Endothelial cell of umbilical vein (primary cell): ENCODE data around the gene DDX10. TPM values are rescaled to one million over a fixed set of nuclear protein-coding genes. Genes with fewer than 3 reads are reported as not detected.

Experiments
- BruUV-seq: library from RNA; stranded (reverse); fragments of 400-500 nt; replicated peaks from 2 replicates; lab custom pipeline; 2021; lab: Mats Ljungman, UMichigan
- CTCF ChIA-PET: fragments of 300-600, 350-600 bp; sonication (Branson Sonifier 250); formaldehyde crosslinking; loops from one replicate; lab custom pipeline; 2021; ENCODE audit warnings: antibody characterized with exemption, inconsistent platforms; lab: Charles Lee
- POLR2A ChIA-PET: fragments of 300-600, 350-600 bp; sonication (Branson Sonifier 250); formaldehyde crosslinking; loops from one replicate; lab custom pipeline; 2021; ENCODE audit warnings: antibody characterized with exemption, inconsistent platforms; lab: Charles Lee
- DNase-seq: peaks from one replicate; pipeline ENCODE4 v3.0.0-alpha.2; 2011; ENCODE audit warnings: low read depth, low spot score
- FAIRE-seq: peaks from 2 replicates; lab custom pipeline; 2011; peaks lifted over from hg19 to GRCh38; lab: Jason Lieb, UNC
- H2AFZ ChIP-seq: 2 replicates; pipeline ENCODE4 v1.6.0; 2012; ENCODE audit warnings: low read depth, low read length, control low read depth, inconsistent platforms
- H3K27ac ChIP-seq: 2 replicates; pipeline ENCODE4 v1.5.1; 2011; ENCODE audit warnings: low read depth, mild to moderate bottlenecking, control low read depth, low read length, moderate library complexity; ENCODE audit not compliant: insufficient read depth
- H3K27me3 ChIP-seq, 2 experiments: 2 replicates each; pipeline versions ENCODE4 v1.6.0 to v1.6.1; 2011; ENCODE audit warnings: low read length in 2 of 2, mixed read lengths in 1 of 2; ENCODE audit not compliant: control insufficient read depth in 2 of 2, insufficient read depth in 2 of 2
- H3K36me3 ChIP-seq, 2 experiments: 2 replicates in 1 of 2; 3 replicates in 1 of 2; pipeline ENCODE4 v1.5.1; 2011; ENCODE audit warnings: low read length in 2 of 2, mild to moderate bottlenecking in 1 of 2, moderate library complexity in 1 of 2; ENCODE audit not compliant: control insufficient read depth in 2 of 2, insufficient read depth in 2 of 2; ENCODE audit errors: extremely low read depth in 1 of 2
- H3K4me1 ChIP-seq: 3 replicates; pipeline ENCODE4 v1.5.1; 2011; ENCODE audit warnings: mild to moderate bottlenecking, low read length; ENCODE audit not compliant: control insufficient read depth, insufficient read depth; ENCODE audit errors: extremely low read depth
- H3K4me2 ChIP-seq: 2 replicates; pipeline ENCODE4 v1.6.1; 2011; ENCODE audit warnings: low read length, control low read depth, mixed read lengths; ENCODE audit not compliant: insufficient read depth
- H3K4me3 ChIP-seq, 3 experiments: fragments of 200-600 bp in 1 of 3; sonication (generic), shearing (Covaris generic) in 1 of 3; replicated peaks in 1 of 3; 2 replicates each; pipeline ENCODE4 v1.5.1; 2011 to 2016; ENCODE audit warnings: control low read depth in 3 of 3, low read length in 3 of 3, mild to moderate bottlenecking in 2 of 3, inconsistent platforms in 1 of 3, low read depth in 1 of 3, moderate library complexity in 1 of 3; ENCODE audit not compliant: insufficient read depth in 1 of 3
- H3K79me2 ChIP-seq: 2 replicates; pipeline ENCODE4 v1.6.0; 2012; ENCODE audit warnings: low read length, inconsistent platforms; ENCODE audit not compliant: control insufficient read depth, insufficient read depth
- H3K9ac ChIP-seq: replicated peaks from 2 replicates; pipeline ENCODE3; 2011; ENCODE audit warnings: low read length, control low read depth; ENCODE audit not compliant: insufficient read depth; ENCODE audit errors: extremely low read depth
- H3K9me1 ChIP-seq: replicated peaks from 3 replicates; pipeline ENCODE4 v1.6.0; 2011; ENCODE audit warnings: mild to moderate bottlenecking, low read length; ENCODE audit not compliant: control insufficient read depth, insufficient read depth; ENCODE audit errors: extremely low read depth
- H3K9me3 ChIP-seq: replicated peaks from 2 replicates; pipeline ENCODE4 v1.5.1; 2012; ENCODE audit warnings: low read length, inconsistent platforms; ENCODE audit not compliant: control insufficient read depth, insufficient read depth
- H4K20me1 ChIP-seq: replicated peaks from 2 replicates; pipeline ENCODE3; 2011; ENCODE audit warnings: mild to moderate bottlenecking, low read length; ENCODE audit not compliant: control insufficient read depth, insufficient read depth; ENCODE audit errors: extremely low read depth
- EZH2 ChIP-seq: IDR thresholded peaks from 2 replicates; pipeline ENCODE4 v1.6.1; 2012; ENCODE audit warnings: borderline replicate concordance, low read depth, mild to moderate bottlenecking, moderate library complexity, low read length, inconsistent platforms; ENCODE audit not compliant: severe bottlenecking
- FOS ChIP-seq: IDR thresholded peaks from 2 replicates; pipeline ENCODE4 v1.6.1; 2011; ENCODE audit warnings: mild to moderate bottlenecking, low read length, moderate library complexity, borderline replicate concordance; ENCODE audit not compliant: insufficient read depth
- GATA2 ChIP-seq: IDR thresholded peaks from 2 replicates; pipeline ENCODE4 v1.7.0; 2011; ENCODE audit warnings: low read depth, mild to moderate bottlenecking, moderate library complexity, mixed read lengths, low read length; ENCODE audit not compliant: insufficient read length, insufficient read depth
- JUN ChIP-seq: IDR thresholded peaks from 2 replicates; pipeline ENCODE4 v1.6.1; 2011; ENCODE audit warnings: borderline replicate concordance, low read depth; ENCODE audit not compliant: insufficient read length, insufficient read depth
- MYC ChIP-seq: IDR thresholded peaks from one replicate; pipeline ENCODE4 v1.6.1; 2011; ENCODE audit warnings: mild to moderate bottlenecking, low read depth, low read length
- POLR2A ChIP-seq: IDR thresholded peaks from 2 replicates; pipeline ENCODE4 v1.6.1; 2012; ENCODE audit warnings: low read depth, mild to moderate bottlenecking, control low read depth, low read length
- POLR2AphosphoS5 ChIP-seq: IDR thresholded peaks from 2 replicates; pipeline ENCODE4 v1.6.1; 2012; ENCODE audit warnings: low read depth, mild to moderate bottlenecking, control low read depth, low read length, moderate library complexity; ENCODE audit not compliant: insufficient read depth
- dilution Hi-C: fragments of 300-500 bp; cut with MboI; formaldehyde crosslinking; loops from one replicate; pipeline ENCODE4 v1.15.0; 2019; ENCODE audit warnings: low sequenced_read_pairs; ENCODE audit not compliant: extremely low pct_ligation_motif_present
- intact Hi-C: fragments of 100-400 bp; cut with micrococcal nuclease; formaldehyde crosslinking; loops from one replicate; pipeline ENCODE4 v1.10.0; 2022
- polyA plus RNA-seq, 4 experiments: library from polyadenylated mRNA; depleted of rRNA in 3 of 4; stranded (reverse) in 3 of 4; unstranded in 1 of 4; fragments of >200 nt; gene quantifications; 2 replicates each; pipeline versions ENCODE4 v1.2.1 to v1.2.3, GENCODE V29; 2011 to 2012; ENCODE audit warnings: missing spikeins in 1 of 4
- total RNA-seq: library from RNA; stranded (reverse); gene quantifications from 2 replicates; pipeline ENCODE4 v1.2.3, GENCODE V29; 2021
- TF ChIP-seq, protein P1 (sequence below): IDR thresholded peaks from 2 replicates; pipeline ENCODE4 v1.6.1; 2011; ENCODE audit not compliant: insufficient read depth, insufficient read length
- TF ChIP-seq, protein P2 (sequence below), 2 donors: IDR thresholded peaks; 1 replicate in 1 of 2; 2 replicates in 1 of 2; pipeline ENCODE4 v1.5.1; 2011; ENCODE audit warnings: low read length in 2 of 2, mild to moderate bottlenecking in 2 of 2, moderate library complexity in 2 of 2, control low read depth in 1 of 2, inconsistent platforms in 1 of 2, low read depth in 1 of 2; ENCODE audit not compliant: insufficient read depth in 1 of 2; ENCODE audit errors: extremely low read depth in 1 of 2

The DDX10 gene
- total and polyA plus RNA-seq, 2 donors (not counting 3 experiments of a cell fraction or from before 2014, with no cell fraction given) = 29.8 to 35.2 TPM

DNA sequence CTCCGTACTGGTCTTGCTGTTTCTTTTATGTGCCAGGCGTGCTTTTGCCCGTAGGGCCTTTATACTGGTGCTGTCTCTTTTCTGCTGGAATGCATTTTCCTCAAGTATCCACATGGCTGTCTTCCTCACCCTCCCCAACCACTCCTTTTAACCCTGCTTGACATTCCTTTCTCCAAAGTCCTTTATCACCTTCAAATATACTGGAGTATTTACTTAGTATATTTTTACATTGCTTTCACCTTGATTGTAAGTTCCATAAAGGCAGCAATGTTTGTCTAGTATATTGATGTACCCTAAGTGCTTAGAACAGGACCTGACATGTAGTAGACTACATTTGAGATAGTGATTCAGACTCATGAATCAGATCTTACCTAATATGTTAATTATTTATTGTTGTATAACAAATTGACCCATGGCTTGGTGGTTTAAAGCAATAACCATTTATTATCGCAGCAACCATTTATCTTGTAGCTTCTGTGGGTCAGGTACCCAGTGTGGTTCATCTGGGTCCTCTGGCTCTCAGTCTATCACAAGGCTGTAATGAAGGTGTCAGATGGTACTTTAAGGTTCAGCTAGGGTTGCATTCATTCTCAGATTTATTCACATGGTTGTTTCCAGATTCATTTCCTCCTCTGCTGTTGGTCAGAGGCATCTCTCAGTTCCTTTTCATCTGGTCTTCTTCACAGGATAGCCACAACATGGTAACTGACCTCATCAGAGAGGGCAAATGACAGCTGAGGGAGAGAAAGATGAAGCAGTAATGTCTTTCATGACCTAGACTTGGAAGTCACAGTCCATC is 34.2 kb downstream of the DDX10 start:
- no TSS peak for BruUV-seq
- Histone ChIP-seq H3K4me2 (no peak overlapping the region), H3K9me3 (no peaks in the 10 kb centered on the region), H3K4me1 (no peaks in the 10 kb centered on the region), H3K36me3 (peaks cover 0 to 3% of the 10 kb centered on the region in 2 experiments), H3K9ac (no peak overlapping the region), H3K9me1 (no peaks in the 10 kb centered on the region), H3K79me2 (no peaks in the 10 kb centered on the region), H3K27ac (no peak overlapping the region), H3K4me3 (no peak overlapping the region), H2AFZ (no peak overlapping the region), H3K27me3 (no peaks in the 10 kb centered on the region), H4K20me1 (no peaks in the 10 kb centered on the region)
- POLR2A ChIA-PET = no interaction called here
- dilution Hi-C loops = no loop called here
- no peak for FAIRE-seq
- CTCF ChIA-PET = interaction anchor here (1.0 to 3.1 kb wide), 10 partner anchors 35 to 1240 kb away, joined by 3 to 95 read pairs (median 6); no protein-coding TSS in a partner anchor
- no peak for DNase-seq
- intact Hi-C loops = loop anchor here (1.0 to 5.0 kb wide), 6 partner anchors 36 to 1240 kb away; no protein-coding TSS in a partner anchor
- no peak for TF ChIP-seq GATA2
- no peak for TF ChIP-seq EZH2
- TF ChIP-seq, protein P1, sequence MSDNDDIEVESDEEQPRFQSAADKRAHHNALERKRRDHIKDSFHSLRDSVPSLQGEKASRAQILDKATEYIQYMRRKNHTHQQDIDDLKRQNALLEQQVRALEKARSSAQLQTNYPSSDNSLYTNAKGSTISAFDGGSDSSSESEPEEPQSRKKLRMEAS = no peak
- no peak for TF ChIP-seq POLR2A
- TF ChIP-seq MYC = no peak
- no peak for TF ChIP-seq FOS
- TF ChIP-seq JUN = no peak
- TF ChIP-seq, protein P2, sequence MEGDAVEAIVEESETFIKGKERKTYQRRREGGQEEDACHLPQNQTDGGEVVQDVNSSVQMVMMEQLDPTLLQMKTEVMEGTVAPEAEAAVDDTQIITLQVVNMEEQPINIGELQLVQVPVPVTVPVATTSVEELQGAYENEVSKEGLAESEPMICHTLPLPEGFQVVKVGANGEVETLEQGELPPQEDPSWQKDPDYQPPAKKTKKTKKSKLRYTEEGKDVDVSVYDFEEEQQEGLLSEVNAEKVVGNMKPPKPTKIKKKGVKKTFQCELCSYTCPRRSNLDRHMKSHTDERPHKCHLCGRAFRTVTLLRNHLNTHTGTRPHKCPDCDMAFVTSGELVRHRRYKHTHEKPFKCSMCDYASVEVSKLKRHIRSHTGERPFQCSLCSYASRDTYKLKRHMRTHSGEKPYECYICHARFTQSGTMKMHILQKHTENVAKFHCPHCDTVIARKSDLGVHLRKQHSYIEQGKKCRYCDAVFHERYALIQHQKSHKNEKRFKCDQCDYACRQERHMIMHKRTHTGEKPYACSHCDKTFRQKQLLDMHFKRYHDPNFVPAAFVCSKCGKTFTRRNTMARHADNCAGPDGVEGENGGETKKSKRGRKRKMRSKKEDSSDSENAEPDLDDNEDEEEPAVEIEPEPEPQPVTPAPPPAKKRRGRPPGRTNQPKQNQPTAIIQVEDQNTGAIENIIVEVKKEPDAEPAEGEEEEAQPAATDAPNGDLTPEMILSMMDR (IDR thresholded peaks at IDR 0.05; ENCODE audit: extremely low read depth in 1 of 2, insufficient read depth in 1 of 2, low read depth in 1 of 2, low read length in 2 of 2) = no peak
- TF ChIP-seq POLR2AphosphoS5 = no peak
